Gastrocnemius medialis (tissue), 4 donors: Measurements from ENCODE around the gene ADAMTS2. TPM values are rescaled to one million over a fixed set of nuclear protein-coding genes. Genes with fewer than 3 reads are reported as not detected.

ENCODE experiments used
- ATAC-seq, 2 donors: fragments of 150-250 bp; one replicate each; pipeline ENCODE4 v1.9.1; 2016
- DNase-seq, 2 donors: peaks; one replicate each; pipeline ENCODE4 v3.0.0-alpha.2; 2019
- H3K27ac ChIP-seq, 4 donors: fragments of 200-600 bp; sonication (generic); 1 replicate in 1 of 4; 2 replicates in 3 of 4; pipeline ENCODE4 v1.5.1; 2016 to 2018; ENCODE audit warnings: mild to moderate bottlenecking in 2 of 4, moderate library complexity in 1 of 4
- H3K27me3 ChIP-seq, 3 donors: fragments of 200-600 bp; sonication (generic) in 2 of 3; 1 replicate in 1 of 3; 2 replicates in 2 of 3; pipeline versions ENCODE4 v1.5.1 to v1.6.0; 2016 to 2019; ENCODE audit warnings: mild to moderate bottlenecking in 1 of 3, moderate library complexity in 1 of 3
- H3K36me3 ChIP-seq, 2 donors: fragments of 200-600 bp; sonication (generic) in 1 of 2; one replicate each; pipeline ENCODE4 v1.5.1; 2017 to 2018
- H3K4me1 ChIP-seq, 2 donors: fragments of 200-600 bp; sonication (generic) in 1 of 2; one replicate each; pipeline ENCODE4 v1.5.1; 2016 to 2017; ENCODE audit warnings: mild to moderate bottlenecking in 2 of 2
- H3K4me3 ChIP-seq, 4 donors: fragments of 200-600 bp; sonication (generic) in 3 of 4; 1 replicate in 1 of 4; 2 replicates in 3 of 4; pipeline ENCODE4 v1.5.1; 2016 to 2019; ENCODE audit warnings: mild to moderate bottlenecking in 2 of 4
- H3K9me3 ChIP-seq, 3 donors: fragments of 200-600 bp; sonication (generic) in 2 of 3; 1 replicate in 1 of 3; 2 replicates in 2 of 3; pipeline ENCODE4 v1.5.1; 2016 to 2019
- POLR2A ChIP-seq, 2 donors: fragments of 450-650 bp; IDR thresholded peaks; one replicate each; pipeline ENCODE4 v1.6.1; 2017; ENCODE audit warnings: antibody characterized with exemption in 2 of 2, mild to moderate bottlenecking in 2 of 2, moderate library complexity in 2 of 2
- in situ Hi-C, 4 donors: fragments of 200-750 bp; cut with MboI; loops; one replicate each; pipeline versions ENCODE4 v1.15.0 to v1.8.0; 2017; ENCODE audit warnings: low sequenced_read_pairs in 4 of 4
- intact Hi-C: fragments of 100-400 bp; cut with DNase I; formaldehyde crosslinking; loops from one replicate; pipeline ENCODE4 v1.15.1; 2023; ENCODE audit warnings: low total_unique reads
- total RNA-seq, 4 donors: library from RNA; depleted of rRNA; stranded (reverse); fragments of >200 nt; gene quantifications; one replicate each; pipeline versions ENCODE4 v1.1.0 to v1.2.3, GENCODE V29; 2016
- TF ChIP-seq, protein P1 (sequence below), 5 experiments: fragments of 450-650 bp in 3 of 5; fragments of 200-600 bp in 2 of 5; sonication (generic) in 2 of 5; IDR thresholded peaks in 4 of 5; conservative IDR thresholded peaks in 1 of 5; 1 replicate in 4 of 5; 2 replicates in 1 of 5; pipeline ENCODE4 v1.5.1; 2016 to 2019; ENCODE audit warnings: antibody characterized with exemption in 5 of 5, mild to moderate bottlenecking in 3 of 5, moderate library complexity in 3 of 5

The ADAMTS2 gene
- total RNA-seq, 4 donors from 2014 or later = 0.78 to 3.8 (median 2.0) TPM

DNA sequence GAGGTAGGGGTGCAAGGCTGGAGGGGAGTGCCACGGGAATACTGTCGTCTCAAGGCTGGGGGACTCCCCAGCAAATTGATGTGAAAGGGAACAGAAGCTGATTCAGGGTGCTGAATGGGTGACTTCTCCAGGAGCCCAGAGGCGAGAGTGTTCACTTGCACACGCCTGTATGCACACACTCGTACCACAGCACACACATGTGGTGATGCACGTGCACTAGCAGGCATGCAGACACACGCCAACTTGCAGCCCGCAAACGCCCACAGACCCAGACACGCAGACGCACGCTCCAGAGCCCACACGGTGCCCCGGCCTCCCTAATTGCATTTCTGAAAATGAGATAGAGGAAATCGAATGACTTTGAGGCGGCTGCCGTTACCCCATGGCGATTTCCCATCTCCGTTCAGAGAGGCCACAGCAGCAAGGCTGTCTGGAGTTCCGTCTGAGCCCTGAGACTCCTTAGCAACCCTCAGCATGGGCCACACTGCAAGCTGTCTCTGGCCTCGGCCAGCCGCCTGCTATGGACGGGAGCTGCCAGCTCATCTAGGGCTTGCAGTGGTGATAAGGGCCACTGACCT is 9.1 kb upstream of the ADAMTS2 start:
- in situ Hi-C loops (no loop called here), intact Hi-C loops (no loop called here)
- Histone ChIP-seq H3K9me3 (no peaks in the 10 kb centered on the region), H3K27me3 (no peaks in the 10 kb centered on the region), H3K36me3 (no peaks in the 10 kb centered on the region), H3K4me1 (no peaks in the 10 kb centered on the region), H3K27ac (no peak overlapping the region), H3K4me3 (no peak overlapping the region)
- DNase-seq = no peak
- no peak for ATAC-seq
- TF ChIP-seq, protein P1, sequence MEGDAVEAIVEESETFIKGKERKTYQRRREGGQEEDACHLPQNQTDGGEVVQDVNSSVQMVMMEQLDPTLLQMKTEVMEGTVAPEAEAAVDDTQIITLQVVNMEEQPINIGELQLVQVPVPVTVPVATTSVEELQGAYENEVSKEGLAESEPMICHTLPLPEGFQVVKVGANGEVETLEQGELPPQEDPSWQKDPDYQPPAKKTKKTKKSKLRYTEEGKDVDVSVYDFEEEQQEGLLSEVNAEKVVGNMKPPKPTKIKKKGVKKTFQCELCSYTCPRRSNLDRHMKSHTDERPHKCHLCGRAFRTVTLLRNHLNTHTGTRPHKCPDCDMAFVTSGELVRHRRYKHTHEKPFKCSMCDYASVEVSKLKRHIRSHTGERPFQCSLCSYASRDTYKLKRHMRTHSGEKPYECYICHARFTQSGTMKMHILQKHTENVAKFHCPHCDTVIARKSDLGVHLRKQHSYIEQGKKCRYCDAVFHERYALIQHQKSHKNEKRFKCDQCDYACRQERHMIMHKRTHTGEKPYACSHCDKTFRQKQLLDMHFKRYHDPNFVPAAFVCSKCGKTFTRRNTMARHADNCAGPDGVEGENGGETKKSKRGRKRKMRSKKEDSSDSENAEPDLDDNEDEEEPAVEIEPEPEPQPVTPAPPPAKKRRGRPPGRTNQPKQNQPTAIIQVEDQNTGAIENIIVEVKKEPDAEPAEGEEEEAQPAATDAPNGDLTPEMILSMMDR (IDR thresholded peaks at IDR 0.05 in 4 of 5, conservative IDR thresholded peaks at IDR 0.05 in 1 of 5) = no peak
- no peak for TF ChIP-seq POLR2A (IDR thresholded peaks at IDR 0.05)

DNA sequence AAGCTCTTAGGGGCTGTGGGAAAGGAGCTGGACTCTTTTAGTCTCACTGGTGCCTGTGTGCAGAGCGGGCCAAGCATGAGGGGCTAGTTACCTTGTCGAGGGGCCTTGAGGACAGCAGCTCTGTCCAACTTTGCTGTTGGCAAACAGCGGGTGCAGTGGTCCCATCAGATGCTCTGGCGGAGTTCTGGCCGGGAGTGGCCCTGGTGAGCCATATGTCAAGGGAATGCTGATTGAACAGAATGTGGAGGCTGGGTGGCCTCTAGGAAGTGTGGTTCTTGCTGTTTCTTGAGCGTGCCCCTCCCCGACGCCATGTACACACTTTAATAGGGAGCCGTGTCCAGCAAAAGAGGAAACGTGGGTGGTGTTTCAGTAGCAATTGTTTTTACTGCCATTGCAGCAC is 3.6 kb upstream of the ADAMTS2 start:
- DNase-seq (no peak), ATAC-seq (no peak)
- TF ChIP-seq, protein P1 (IDR thresholded peaks at IDR 0.05 in 4 of 5, conservative IDR thresholded peaks at IDR 0.05 in 1 of 5) = no peak
- TF ChIP-seq POLR2A (IDR thresholded peaks at IDR 0.05) = no peak
- Histone ChIP-seq H3K27me3 (peaks cover 8 to 13% (median 8%) of the 10 kb centered on the region in 3 donors), H3K36me3 (no peaks in the 10 kb centered on the region), H3K4me3 (no peak overlapping the region), H3K27ac (no peak overlapping the region), H3K4me1 (peaks cover 5% of the 10 kb centered on the region in 2 donors), H3K9me3 (no peaks in the 10 kb centered on the region)
- intact Hi-C loops = loop anchor here (5.0 kb wide), 1 partner anchor 143 kb away; no protein-coding TSS in a partner anchor
- in situ Hi-C loops = no loop called here

DNA sequence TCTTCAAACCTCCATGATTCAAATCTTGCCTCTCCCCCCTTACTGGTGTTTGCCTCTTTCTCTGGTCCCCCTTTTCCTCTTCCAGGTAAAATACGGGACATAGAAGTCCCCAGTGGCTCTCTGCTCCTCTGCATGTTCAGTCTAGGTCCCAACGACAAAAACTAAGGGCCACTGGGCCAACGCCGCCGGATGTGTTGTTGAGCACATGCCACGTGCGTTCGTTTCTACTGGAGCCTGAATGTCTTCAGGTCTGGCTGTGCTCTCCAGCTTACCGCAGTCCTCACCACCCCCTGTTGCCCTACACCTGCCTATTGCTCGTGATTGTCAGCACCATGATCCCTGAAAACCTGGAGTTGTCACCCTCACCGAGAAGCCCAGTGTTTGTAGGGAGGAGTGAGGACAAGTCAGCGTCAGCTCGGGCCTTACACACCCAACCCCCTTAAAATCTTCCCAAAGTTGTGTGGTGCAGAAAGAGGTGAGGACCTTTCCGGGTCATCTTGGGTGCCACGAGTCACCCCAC is 2.8 kb upstream of the ADAMTS2 start:
- in situ Hi-C loops = no loop called here
- no peaks in the 10 kb centered on the region for H3K9me3 ChIP-seq
- peaks cover 7 to 12% of the 10 kb centered on the region in 2 donors for H3K4me1 ChIP-seq
- TF ChIP-seq, protein P1 (IDR thresholded peaks at IDR 0.05 in 4 of 5, conservative IDR thresholded peaks at IDR 0.05 in 1 of 5) = no peak
- no peak for TF ChIP-seq POLR2A (IDR thresholded peaks at IDR 0.05)
- no peak for ATAC-seq
- no peak overlapping the region for H3K4me3 ChIP-seq
- no peak for DNase-seq
- no peaks in the 10 kb centered on the region for H3K36me3 ChIP-seq
- no peak overlapping the region for H3K27ac ChIP-seq
- intact Hi-C loops = loop anchor here (5.0 kb wide), 1 partner anchor 144 kb away; no protein-coding TSS in a partner anchor
- peaks cover 13 to 21% (median 15%) of the 10 kb centered on the region in 3 donors for H3K27me3 ChIP-seq

DNA sequence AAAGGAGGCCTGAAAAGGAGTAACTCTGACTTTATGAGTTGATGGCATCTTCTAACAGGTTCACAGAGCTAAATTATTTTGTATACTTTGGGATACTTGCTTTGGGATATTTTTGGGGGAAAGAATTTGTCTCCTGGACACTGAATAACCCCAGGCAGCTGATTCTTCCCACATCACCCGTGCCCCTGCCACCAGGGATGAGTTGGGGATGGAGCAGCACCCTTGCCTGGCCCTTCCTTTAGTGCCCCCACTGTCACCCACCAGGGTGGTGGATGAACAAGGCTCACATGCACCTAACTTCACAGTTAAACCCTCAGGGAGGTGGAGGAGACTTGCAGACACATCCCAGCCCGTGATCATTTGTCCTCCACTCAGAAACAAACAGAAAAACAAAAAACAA is 2.3 kb upstream of the ADAMTS2 start:
- no peaks in the 10 kb centered on the region for H3K36me3 ChIP-seq
- TF ChIP-seq POLR2A (IDR thresholded peaks at IDR 0.05) = no peak
- TF ChIP-seq, protein P1 (IDR thresholded peaks at IDR 0.05 in 4 of 5, conservative IDR thresholded peaks at IDR 0.05 in 1 of 5) = no peak
- H3K4me1 ChIP-seq = peaks cover 7 to 12% of the 10 kb centered on the region in 2 donors
- no peaks in the 10 kb centered on the region for H3K9me3 ChIP-seq
- no peak overlapping the region for H3K27ac ChIP-seq
- intact Hi-C loops = loop anchor here (5.0 kb wide), 1 partner anchor 145 kb away; no protein-coding TSS in a partner anchor
- H3K27me3 ChIP-seq = peaks cover 18 to 22% (median 20%) of the 10 kb centered on the region in 3 donors
- no peak for DNase-seq
- in situ Hi-C loops = no loop called here
- ATAC-seq = no peak
- no peak overlapping the region for H3K4me3 ChIP-seq
